Osteocyte (in vitro differentiated cells): ENCODE data around the gene LMO2. TPM values are rescaled to one million over a fixed set of nuclear protein-coding genes. Genes with fewer than 3 reads are reported as not detected.

ENCODE experiments used
- DNase-seq: peaks from one replicate; pipeline ENCODE4 v3.0.0; 2021; ENCODE audit warnings: mixed read lengths; ENCODE audit not compliant: unreplicated experiment; ENCODE audit errors: extremely low spot score
- H3K27ac Mint-ChIP-seq: one replicate; pipeline ENCODE4 v1.8.0; 2021; ENCODE audit warnings: mild to moderate bottlenecking, mixed read lengths; ENCODE audit not compliant: unreplicated experiment
- H3K27me3 Mint-ChIP-seq: one replicate; pipeline ENCODE4 v1.8.0; 2021; ENCODE audit warnings: mixed read lengths; ENCODE audit not compliant: unreplicated experiment
- H3K36me3 Mint-ChIP-seq: one replicate; pipeline ENCODE4 v1.8.0; 2021; ENCODE audit warnings: mixed read lengths; ENCODE audit not compliant: unreplicated experiment
- H3K4me1 Mint-ChIP-seq: one replicate; pipeline ENCODE4 v1.8.0; 2021; ENCODE audit warnings: mixed read lengths; ENCODE audit not compliant: unreplicated experiment
- H3K4me3 Mint-ChIP-seq: one replicate; pipeline ENCODE4 v1.8.0; 2021; ENCODE audit warnings: mild to moderate bottlenecking, moderate library complexity, mixed read lengths; ENCODE audit not compliant: unreplicated experiment
- H3K9me3 Mint-ChIP-seq: one replicate; pipeline ENCODE4 v1.8.0; 2021; ENCODE audit warnings: mixed read lengths; ENCODE audit not compliant: unreplicated experiment
- CTCF ChIP-seq: fragments of 200-600 bp; sonication (generic); IDR thresholded peaks from 2 replicates; pipeline ENCODE4 v1.5.0; 2021; ENCODE audit warnings: antibody characterized with exemption, mild to moderate bottlenecking, moderate library complexity
- long read RNA-seq: library from polyadenylated mRNA; unstranded; transcript quantifications from one replicate; pipeline ENCODE4 v2.0.0, GENCODE V29; 2021
- total RNA-seq: library from RNA; stranded (reverse); gene quantifications from 2 replicates; pipeline ENCODE4 v1.2.1, GENCODE V29; 2021

LMO2 gene
- 0.55 and 0.70 TPM in 2 replicates for total RNA-seq
- long read RNA-seq: 0 reads

GRCh38 chr11:33891714-33892327 lies at the start of gene LMO2:
TSS of gene LMO2 (minus strand) at chr11:33892076. CDS start at chr11:33869716, 22,360 bp downstream.
- no peaks in the 10 kb centered on the region for H3K36me3 Mint-ChIP-seq

GRCh38 chr11:33940538-33940815 lies 48.6 kb upstream of the LMO2 start:
- Mint-ChIP-seq H3K4me3 (no peak overlapping the region), H3K27ac (no peak overlapping the region), H3K27me3 (no peaks in the 10 kb centered on the region), H3K4me1 (peaks cover 24% of the 10 kb centered on the region), H3K36me3 (no peaks in the 10 kb centered on the region), H3K9me3 (no peaks in the 10 kb centered on the region)
- no peak for TF ChIP-seq CTCF
- DNase-seq: no peak

More at GRCh38 chr11:33891714-33892327, at the start of gene LMO2:
- H3K27me3 Mint-ChIP-seq: peaks cover 28% of the 10 kb centered on the region
- TF ChIP-seq CTCF: no peak
- no peak within 1 kb of the TSS for H3K4me3 Mint-ChIP-seq
- no peaks in the 10 kb centered on the region for H3K9me3 Mint-ChIP-seq
- no peaks in the 10 kb centered on the region for H3K4me1 Mint-ChIP-seq
- no peak for DNase-seq
- H3K27ac Mint-ChIP-seq: no peak within 1 kb of the TSS

- DNase-seq: no peak
- no peak for TF ChIP-seq CTCF
- no peak overlapping the region for H3K4me3 Mint-ChIP-seq
- H3K27me3 Mint-ChIP-seq: no peaks in the 10 kb centered on the region
- H3K4me1 Mint-ChIP-seq: peaks cover 18% of the 10 kb centered on the region
- H3K9me3 Mint-ChIP-seq: no peaks in the 10 kb centered on the region
- no peak overlapping the region for H3K27ac Mint-ChIP-seq
- H3K36me3 Mint-ChIP-seq: no peaks in the 10 kb centered on the region
Observed at GRCh38 chr11:33936725-33937604, 45.1 kb upstream of the LMO2 start.

- no peaks in the 10 kb centered on the region for H3K36me3 Mint-ChIP-seq
- DNase-seq: no peak
- H3K4me1 Mint-ChIP-seq: peaks cover 18% of the 10 kb centered on the region
- no peak for TF ChIP-seq CTCF
- H3K27me3 Mint-ChIP-seq: no peaks in the 10 kb centered on the region
- no peak overlapping the region for H3K4me3 Mint-ChIP-seq
- no peaks in the 10 kb centered on the region for H3K9me3 Mint-ChIP-seq
- no peak overlapping the region for H3K27ac Mint-ChIP-seq
Observed at GRCh38 chr11:33935461-33936456, 43.9 kb upstream of the LMO2 start.
